HepG2 (cell line): ENCODE data around the gene TROAP. TPM values are rescaled to one million over a fixed set of nuclear protein-coding genes. Genes with fewer than 3 reads are reported as not detected.
A peak's percentile ranks its signal among the peaks of the same experiment; 100 is the strongest.

Experiments used
- NFATC3 ChIP-seq: sonication (generic); formaldehyde crosslinking; IDR thresholded peaks from 2 replicates; pipeline ENCODE4 v1.5.1; 2020; ENCODE audit warnings: mild to moderate bottlenecking, missing genetic modification reagents
- NPAS2 ChIP-seq: sonication (generic); formaldehyde crosslinking; IDR thresholded peaks from 2 replicates; pipeline ENCODE4 v1.8.0; 2022; ENCODE audit warnings: mild to moderate bottlenecking, missing genetic modification reagents, borderline replicate concordance
- NR1H2 ChIP-seq: sonication (generic); formaldehyde crosslinking; IDR thresholded peaks from 2 replicates; pipeline ENCODE4 v1.8.1; 2022; ENCODE audit warnings: low read depth, missing genetic modification reagents, borderline replicate concordance
- NRL ChIP-seq: sonication (generic); formaldehyde crosslinking; IDR thresholded peaks from 2 replicates; pipeline ENCODE4 v1.5.0; 2020; ENCODE audit warnings: missing genetic modification reagents, mild to moderate bottlenecking, moderate library complexity, borderline replicate concordance
- PHF21A ChIP-seq: sonication (generic); formaldehyde crosslinking; IDR thresholded peaks from 2 replicates; pipeline ENCODE4 v1.5.0; 2020; ENCODE audit warnings: mild to moderate bottlenecking, missing genetic modification reagents
- SMC3 ChIP-seq: IDR thresholded peaks from 2 replicates; pipeline ENCODE4 v1.6.1; 2011; ENCODE audit warnings: low read length, improper control_type of control experiment
- SP2 ChIP-seq: sonication (generic); formaldehyde crosslinking; IDR thresholded peaks from 2 replicates; pipeline ENCODE4 v1.5.1; 2020; ENCODE audit warnings: mild to moderate bottlenecking, missing genetic modification reagents
- SRY ChIP-seq: sonication (generic); formaldehyde crosslinking; IDR thresholded peaks from 2 replicates; pipeline ENCODE4 v1.8.0; 2022; ENCODE audit warnings: mild to moderate bottlenecking, missing genetic modification reagents
- TBX2 ChIP-seq: sonication (generic); formaldehyde crosslinking; IDR thresholded peaks from 2 replicates; pipeline ENCODE4 v1.5.0; 2020; ENCODE audit warnings: missing genetic modification reagents, mild to moderate bottlenecking, borderline replicate concordance
- TGIF2 ChIP-seq: IDR thresholded peaks from 2 replicates; pipeline ENCODE4 v1.6.1; 2016; ENCODE audit warnings: control low read depth, missing compliant biosample characterization
- ZFP1 ChIP-seq: IDR thresholded peaks from 2 replicates; pipeline ENCODE4 v1.6.1; 2016
- ZNF10 ChIP-seq: sonication (generic); formaldehyde crosslinking; IDR thresholded peaks from 2 replicates; pipeline ENCODE4 v1.4.0; 2020; ENCODE audit warnings: mild to moderate bottlenecking, low read depth, missing genetic modification reagents, borderline replicate concordance
- ZNF121 ChIP-seq: sonication (generic); formaldehyde crosslinking; IDR thresholded peaks from 2 replicates; pipeline ENCODE4 v1.5.0; 2020; ENCODE audit warnings: mild to moderate bottlenecking, missing genetic modification reagents
- ZNF138 ChIP-seq: sonication (generic); formaldehyde crosslinking; IDR thresholded peaks from 2 replicates; pipeline ENCODE4 v1.5.0; 2020; ENCODE audit warnings: mild to moderate bottlenecking, low read depth, missing genetic modification reagents
- ZNF253 ChIP-seq: sonication (generic); formaldehyde crosslinking; IDR thresholded peaks from 2 replicates; pipeline ENCODE4 v1.8.0; 2022; ENCODE audit warnings: mild to moderate bottlenecking, missing genetic modification reagents, borderline replicate concordance
- ZNF451 ChIP-seq: sonication (generic); formaldehyde crosslinking; IDR thresholded peaks from 2 replicates; pipeline ENCODE4 v1.5.0; 2020; ENCODE audit warnings: mild to moderate bottlenecking, missing genetic modification reagents
- ZNF546 ChIP-seq: sonication (generic); formaldehyde crosslinking; conservative IDR thresholded peaks from 2 replicates; pipeline ENCODE4 v1.8.1; 2023; ENCODE audit warnings: mild to moderate bottlenecking, missing genetic modification reagents
- ZNF703 ChIP-seq: sonication (generic); formaldehyde crosslinking; IDR thresholded peaks from 2 replicates; pipeline ENCODE4 v1.5.1; 2020; ENCODE audit warnings: missing genetic modification reagents, mild to moderate bottlenecking, moderate library complexity, borderline replicate concordance
- polyA plus RNA-seq, 8 experiments: library from polyadenylated mRNA; depleted of rRNA in 3 of 8; stranded (reverse) in 7 of 8; unstranded in 1 of 8; fragments of >200 nt; fragmentation: Illumina TruSeq in 4 of 8; extraction: Trizol in 4 of 8; gene quantifications; 2 replicates each; pipeline versions ENCODE4 v1.2.1 to v1.2.3, GENCODE V29; 2011 to 2016; ENCODE audit warnings: low read depth in 4 of 8, missing spikeins in 1 of 8, mixed read lengths in 1 of 8; ENCODE audit not compliant: insufficient read depth in 1 of 8
- total RNA-seq, 5 experiments: library from RNA; depleted of rRNA; stranded (reverse); fragments of >200 nt; fragmentation: Illumina TruSeq; extraction: Trizol; gene quantifications; 2 replicates each; pipeline ENCODE4 v1.2.3, GENCODE V29; 2016; ENCODE audit warnings: low read depth in 1 of 5
- TF ChIP-seq, protein P1 (sequence below): IDR thresholded peaks from 2 replicates; pipeline ENCODE4 v1.6.1; 2012; ENCODE audit warnings: inconsistent platforms
- TF ChIP-seq, protein P2 (sequence below): sonication (generic); formaldehyde crosslinking; IDR thresholded peaks from 2 replicates; pipeline ENCODE4 v1.8.1; 2023; ENCODE audit warnings: mild to moderate bottlenecking, missing genetic modification reagents

TROAP gene
- total and polyA plus RNA-seq, 2 of the 13 experiments (the other 11 are each of a cell fraction or from before 2014, with no cell fraction given): 22.5 to 30.9 TPM

DNA sequence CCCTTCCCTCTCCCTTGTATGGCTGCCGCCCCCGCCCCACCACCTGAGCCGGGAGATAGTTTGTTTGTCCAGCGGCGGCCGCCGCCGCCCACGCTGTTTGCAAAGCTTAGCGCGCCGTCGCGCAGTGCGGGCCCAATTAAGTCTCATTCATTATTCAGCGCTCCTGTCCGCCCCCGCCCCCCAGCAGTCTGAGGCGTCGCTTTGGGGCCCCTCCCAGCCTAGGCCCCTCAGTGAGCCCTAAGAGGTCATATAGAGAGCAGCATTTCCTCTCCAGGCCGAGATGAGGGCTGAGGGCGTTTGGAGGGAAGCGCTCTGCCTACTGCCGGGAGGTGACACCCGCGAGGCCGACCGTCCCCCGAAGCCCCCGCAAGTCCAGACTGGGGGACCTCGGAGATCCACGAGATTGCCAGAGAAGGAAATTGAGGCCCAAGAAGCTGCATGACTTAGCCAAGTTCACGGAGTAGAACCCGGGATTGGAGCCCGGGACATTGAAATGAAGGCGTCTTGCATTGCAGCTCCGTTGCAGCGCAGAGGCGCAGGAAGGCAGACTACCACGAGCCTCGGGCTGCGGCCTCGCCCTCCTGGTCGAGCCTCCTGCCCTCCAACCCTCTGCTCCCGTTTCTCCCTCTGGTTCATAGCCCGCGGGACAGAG, 23.7 kb downstream of the TROAP start, which contains the start of gene DNAJC22 (continued):
- no peak for TF ChIP-seq ZNF10 (CRISPR knock-in tag)
- peak; percentile 59; the same call in 1 of the 2 replicates for TF ChIP-seq ZNF138 (CRISPR knock-in tag)
- peak; percentile 35; the same call in 1 of the 2 replicates for TF ChIP-seq SP2 (CRISPR knock-in tag)
- TF ChIP-seq NRL (CRISPR knock-in tag): 0 out of 2 replicates have a peak, but pooled peaks have one; percentile 51
- TF ChIP-seq SMC3: no peak
- TF ChIP-seq, protein P1, sequence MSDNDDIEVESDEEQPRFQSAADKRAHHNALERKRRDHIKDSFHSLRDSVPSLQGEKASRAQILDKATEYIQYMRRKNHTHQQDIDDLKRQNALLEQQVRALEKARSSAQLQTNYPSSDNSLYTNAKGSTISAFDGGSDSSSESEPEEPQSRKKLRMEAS: peak; percentile 62
- TF ChIP-seq NR1H2 (CRISPR knock-in tag): no peak
- TF ChIP-seq ZNF121: peak; percentile 73
- TF ChIP-seq ZNF451 (CRISPR knock-in tag): 0 out of 2 replicates have a peak, but pooled peaks have one; percentile 10
- TF ChIP-seq NFATC3 (CRISPR knock-in tag): 0 out of 2 replicates have a peak, but pooled peaks have one; percentile 83
- no peak for TF ChIP-seq ZNF703 (CRISPR knock-in tag)
- TF ChIP-seq SRY (CRISPR knock-in tag): peak; percentile 35; the same call in 1 of the 2 replicates
- TF ChIP-seq TGIF2 (CRISPR knock-in tag): peak; percentile 62; the same call in 1 of the 2 replicates
- no peak for TF ChIP-seq ZFP1
- TF ChIP-seq PHF21A (CRISPR knock-in tag): peak; percentile 24; the same call in 1 of the 2 replicates
- TF ChIP-seq ZNF253 (CRISPR knock-in tag): peak; percentile 47; the same call in 1 of the 2 replicates
- TF ChIP-seq ZNF546 (CRISPR knock-in tag): 0 out of 2 replicates have a peak, but pooled peaks have one; percentile 35
- TF ChIP-seq TBX2 (CRISPR knock-in tag): peak; percentile 75
- TF ChIP-seq, protein P2, sequence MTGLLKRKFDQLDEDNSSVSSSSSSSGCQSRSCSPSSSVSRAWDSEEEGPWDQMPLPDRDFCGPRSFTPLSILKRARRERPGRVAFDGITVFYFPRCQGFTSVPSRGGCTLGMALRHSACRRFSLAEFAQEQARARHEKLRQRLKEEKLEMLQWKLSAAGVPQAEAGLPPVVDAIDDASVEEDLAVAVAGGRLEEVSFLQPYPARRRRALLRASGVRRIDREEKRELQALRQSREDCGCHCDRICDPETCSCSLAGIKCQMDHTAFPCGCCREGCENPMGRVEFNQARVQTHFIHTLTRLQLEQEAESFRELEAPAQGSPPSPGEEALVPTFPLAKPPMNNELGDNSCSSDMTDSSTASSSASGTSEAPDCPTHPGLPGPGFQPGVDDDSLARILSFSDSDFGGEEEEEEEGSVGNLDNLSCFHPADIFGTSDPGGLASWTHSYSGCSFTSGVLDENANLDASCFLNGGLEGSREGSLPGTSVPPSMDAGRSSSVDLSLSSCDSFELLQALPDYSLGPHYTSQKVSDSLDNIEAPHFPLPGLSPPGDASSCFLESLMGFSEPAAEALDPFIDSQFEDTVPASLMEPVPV (CRISPR knock-in tag): peak; percentile 37; the same call in 1 of the 2 replicates
- TF ChIP-seq NPAS2 (CRISPR knock-in tag): no peak
